ENCODE data around the gene BCOR.
A peak's percentile ranks its signal among the peaks of the same experiment; 100 is the strongest.

Gene BCOR

DNA sequence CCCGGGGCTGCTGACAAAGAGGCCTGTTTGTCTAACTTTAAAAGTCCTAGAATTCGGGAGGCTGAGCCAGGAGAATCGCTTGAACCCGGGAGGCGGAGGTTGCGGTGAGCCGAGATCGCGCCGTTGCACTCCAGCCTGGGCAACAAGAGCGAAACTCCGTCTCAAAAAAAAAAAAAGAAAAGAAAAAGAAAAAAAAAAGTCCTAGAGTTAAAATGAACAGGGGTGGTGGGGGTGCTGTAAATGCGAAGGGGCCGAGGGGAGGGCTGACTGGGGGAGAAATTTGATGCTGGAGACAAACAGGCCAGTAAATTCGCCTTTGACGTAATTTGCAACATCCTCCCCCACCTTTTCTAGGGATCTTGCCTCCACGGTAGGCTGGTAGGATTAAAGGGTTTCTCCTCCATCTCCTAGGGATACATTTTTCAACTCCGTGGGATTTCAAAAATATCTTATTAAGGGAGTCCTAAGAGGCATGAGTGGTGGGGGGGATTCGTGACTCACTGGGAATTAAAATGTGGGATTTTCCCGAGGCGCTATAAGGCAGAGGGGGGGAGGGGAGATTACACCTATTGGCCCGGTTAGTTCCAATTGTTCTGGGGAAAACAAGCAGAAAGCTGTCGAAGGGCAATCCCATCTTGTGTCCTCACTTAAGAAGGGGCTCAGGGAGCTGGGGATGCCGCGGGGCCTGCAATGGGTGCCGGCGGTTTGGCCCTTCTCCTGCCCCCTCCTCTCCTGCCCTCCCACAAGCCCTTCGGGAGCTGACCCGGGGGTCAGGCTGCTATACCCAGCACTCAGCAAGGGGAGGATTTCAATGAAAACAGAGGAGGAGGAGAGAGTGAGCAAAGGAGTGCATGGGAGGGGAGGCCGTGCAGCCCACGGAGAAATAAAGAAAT lies 3.0 kb upstream of the BCOR start:
- Histone ChIP-seq H3K36me3 (ENCODE audit: control insufficient read depth, insufficient read depth, low read length) (no peaks in the 10 kb centered on the region), H3K4me3 (ENCODE audit: low read length) (no peak overlapping the region), H3K9me3 (ENCODE audit: control insufficient read depth, low read length) (no peaks in the 10 kb centered on the region), H3K9ac (ENCODE audit: low read length) (no peak overlapping the region), H3K4me1 (ENCODE audit: control insufficient read depth, insufficient read depth, low read length) (peaks cover 8% of the 10 kb centered on the region), H3K27me3 (ENCODE audit: control insufficient read depth, insufficient read depth, low read length) (no peaks in the 10 kb centered on the region)

DNA sequence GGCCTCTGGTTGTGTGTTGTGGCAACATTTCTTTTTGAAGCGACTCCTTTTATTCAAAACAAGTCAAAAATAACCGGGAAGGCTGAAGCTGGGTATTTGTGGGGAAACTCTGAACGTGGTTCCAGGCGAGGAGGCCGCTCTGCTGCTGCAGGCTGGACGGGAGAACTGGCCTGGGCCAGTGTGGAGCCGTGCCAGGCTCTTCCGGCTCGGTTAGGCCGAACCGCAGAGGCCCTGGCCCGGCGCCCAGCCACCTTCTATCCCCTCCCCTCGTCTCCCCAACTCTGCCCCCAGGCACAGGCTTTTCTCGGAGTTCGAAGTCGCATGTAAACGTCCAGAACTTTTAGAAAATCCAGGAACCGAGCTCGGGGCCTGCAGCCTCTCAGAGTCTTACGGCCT lies 2.4 kb upstream of the BCOR start:
- Histone ChIP-seq H3K36me3 (ENCODE audit: control insufficient read depth, insufficient read depth, low read length) (no peaks in the 10 kb centered on the region), H3K4me3 (ENCODE audit: low read length) (no peak overlapping the region), H3K27me3 (ENCODE audit: control insufficient read depth, insufficient read depth, low read length) (no peaks in the 10 kb centered on the region), H3K9me3 (ENCODE audit: control insufficient read depth, low read length) (no peaks in the 10 kb centered on the region), H3K4me1 (ENCODE audit: control insufficient read depth, insufficient read depth, low read length) (peaks cover 8% of the 10 kb centered on the region), H3K9ac (ENCODE audit: low read length) (no peak overlapping the region)

DNA sequence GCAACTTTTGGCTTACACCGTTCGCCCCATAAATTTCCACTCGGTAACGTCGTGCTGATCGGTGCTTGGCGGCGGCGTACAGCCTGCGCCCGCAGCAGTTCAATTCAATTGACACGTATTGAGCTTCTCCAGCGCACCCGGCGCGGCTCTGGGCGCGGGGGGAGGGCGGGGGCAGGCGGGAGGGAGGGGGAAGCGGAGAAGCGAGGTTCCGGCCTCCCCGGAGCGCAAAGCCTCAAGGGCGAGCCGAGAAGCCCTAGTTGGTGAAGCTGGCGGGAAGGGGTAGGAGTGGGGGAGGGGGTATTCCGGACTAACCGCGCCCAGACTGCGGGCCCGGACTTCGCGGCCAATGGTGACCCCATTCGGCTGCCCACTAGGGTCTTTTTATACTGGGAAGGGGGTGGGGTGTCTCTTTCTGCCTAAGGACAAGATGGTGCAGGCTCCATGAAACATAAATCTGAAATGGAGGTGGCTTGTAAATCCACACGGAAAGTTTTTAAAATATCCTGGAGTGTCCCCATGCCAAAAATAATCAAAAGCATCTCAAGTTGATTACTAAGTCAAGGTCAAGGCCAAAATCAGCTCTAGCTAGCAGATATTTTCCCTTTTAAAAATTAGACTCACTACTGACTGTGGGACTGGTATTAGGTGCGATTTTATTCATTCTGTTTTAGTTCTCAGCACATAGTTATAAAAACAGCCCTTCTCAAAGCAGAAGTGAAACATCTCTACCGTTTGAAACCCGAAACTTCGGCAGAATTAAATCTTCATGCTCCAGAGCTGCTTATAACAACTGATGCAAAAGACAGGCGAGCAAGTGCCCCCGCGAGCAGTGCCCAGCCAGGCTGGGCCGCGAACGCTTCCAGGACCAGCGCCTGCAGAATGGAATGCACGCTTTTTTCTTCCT lies 1.5 kb upstream of the BCOR start:
- no peak overlapping the region for H3K4me3 ChIP-seq (ENCODE audit: low read length)
- H3K9me3 ChIP-seq (ENCODE audit: control insufficient read depth, low read length) = no peaks in the 10 kb centered on the region
- no peaks in the 10 kb centered on the region for H3K27me3 ChIP-seq (ENCODE audit: control insufficient read depth, insufficient read depth, low read length)
- H3K9ac ChIP-seq (ENCODE audit: low read length) = peak overlapping the region; percentile 53
- H3K36me3 ChIP-seq (ENCODE audit: control insufficient read depth, insufficient read depth, low read length) = no peaks in the 10 kb centered on the region
- peaks cover 8% of the 10 kb centered on the region for H3K4me1 ChIP-seq (ENCODE audit: control insufficient read depth, insufficient read depth, low read length)

DNA sequence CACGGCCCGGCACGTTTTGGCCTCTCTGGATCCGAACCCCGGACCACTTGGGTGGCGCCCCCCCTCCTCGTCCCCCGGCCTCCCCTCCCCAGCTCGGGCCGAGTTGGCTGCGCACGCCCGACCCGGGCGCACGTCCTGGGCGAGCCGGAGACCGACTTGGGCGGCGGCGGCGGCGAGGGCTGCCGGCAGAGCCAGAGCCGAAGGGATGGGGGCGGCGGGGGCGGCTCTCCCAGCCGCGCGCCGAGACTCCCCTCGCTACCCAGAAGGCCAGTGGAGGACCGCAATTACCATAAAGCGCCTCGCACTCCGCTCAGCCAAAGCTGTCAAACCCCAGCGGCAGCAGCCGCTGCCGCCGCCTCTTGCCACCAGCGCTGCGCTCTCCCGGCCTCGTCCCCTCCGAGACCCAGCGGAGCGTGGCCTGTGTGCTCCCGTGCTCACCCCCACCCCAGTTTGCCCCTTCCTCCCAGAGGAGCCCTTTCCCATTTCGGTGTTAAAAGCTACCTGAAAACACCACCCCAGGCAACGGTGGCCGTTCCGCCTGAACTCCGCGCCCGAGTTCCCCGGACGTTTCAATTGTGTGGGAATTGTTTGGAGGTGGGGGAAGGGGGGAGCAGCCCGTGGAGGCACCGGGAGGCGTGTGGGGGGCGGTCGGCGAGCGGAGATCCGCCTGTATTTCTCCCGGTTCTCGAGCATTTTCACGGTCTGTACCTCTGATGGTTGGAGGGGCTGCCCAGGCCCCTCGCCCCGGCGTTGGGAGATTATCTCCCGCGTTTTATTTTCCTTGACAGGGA lies 701 bp upstream of the BCOR start:
- Histone ChIP-seq H3K9me3 (ENCODE audit: control insufficient read depth, low read length) (no peaks in the 10 kb centered on the region), H3K4me3 (ENCODE audit: low read length) (no peak overlapping the region), H3K27me3 (ENCODE audit: control insufficient read depth, insufficient read depth, low read length) (no peaks in the 10 kb centered on the region), H3K4me1 (ENCODE audit: control insufficient read depth, insufficient read depth, low read length) (peaks cover 14% of the 10 kb centered on the region), H3K9ac (ENCODE audit: low read length) (peak overlapping the region; percentile 53), H3K36me3 (ENCODE audit: control insufficient read depth, insufficient read depth, low read length) (no peaks in the 10 kb centered on the region)

DNA sequence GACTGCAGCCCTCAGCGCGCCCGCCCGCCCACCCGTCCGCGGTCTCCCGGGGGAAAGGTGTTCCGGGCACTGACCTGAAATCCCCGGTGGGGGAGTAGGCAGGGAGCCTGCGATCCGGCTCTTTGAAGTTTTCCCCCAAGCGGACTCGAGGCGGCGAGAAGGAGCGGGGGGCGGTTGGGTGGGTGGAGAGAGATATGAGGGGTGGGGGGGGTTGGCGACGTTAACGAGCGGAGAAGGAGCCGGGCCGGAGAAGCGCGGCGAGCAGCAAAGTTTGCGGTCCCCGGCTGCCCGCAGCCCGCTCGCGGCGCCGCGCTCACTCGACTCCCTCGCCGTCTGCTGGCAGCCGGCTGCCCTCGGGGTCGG lies 636 bp downstream of the BCOR start:
- Histone ChIP-seq H3K9ac (ENCODE audit: low read length) (no peak overlapping the region), H3K4me3 (ENCODE audit: low read length) (no peak overlapping the region), H3K27me3 (ENCODE audit: control insufficient read depth, insufficient read depth, low read length) (no peaks in the 10 kb centered on the region), H3K9me3 (ENCODE audit: control insufficient read depth, low read length) (no peaks in the 10 kb centered on the region), H3K36me3 (ENCODE audit: control insufficient read depth, insufficient read depth, low read length) (no peaks in the 10 kb centered on the region), H3K4me1 (ENCODE audit: control insufficient read depth, insufficient read depth, low read length) (peaks cover 18% of the 10 kb centered on the region)

DNA sequence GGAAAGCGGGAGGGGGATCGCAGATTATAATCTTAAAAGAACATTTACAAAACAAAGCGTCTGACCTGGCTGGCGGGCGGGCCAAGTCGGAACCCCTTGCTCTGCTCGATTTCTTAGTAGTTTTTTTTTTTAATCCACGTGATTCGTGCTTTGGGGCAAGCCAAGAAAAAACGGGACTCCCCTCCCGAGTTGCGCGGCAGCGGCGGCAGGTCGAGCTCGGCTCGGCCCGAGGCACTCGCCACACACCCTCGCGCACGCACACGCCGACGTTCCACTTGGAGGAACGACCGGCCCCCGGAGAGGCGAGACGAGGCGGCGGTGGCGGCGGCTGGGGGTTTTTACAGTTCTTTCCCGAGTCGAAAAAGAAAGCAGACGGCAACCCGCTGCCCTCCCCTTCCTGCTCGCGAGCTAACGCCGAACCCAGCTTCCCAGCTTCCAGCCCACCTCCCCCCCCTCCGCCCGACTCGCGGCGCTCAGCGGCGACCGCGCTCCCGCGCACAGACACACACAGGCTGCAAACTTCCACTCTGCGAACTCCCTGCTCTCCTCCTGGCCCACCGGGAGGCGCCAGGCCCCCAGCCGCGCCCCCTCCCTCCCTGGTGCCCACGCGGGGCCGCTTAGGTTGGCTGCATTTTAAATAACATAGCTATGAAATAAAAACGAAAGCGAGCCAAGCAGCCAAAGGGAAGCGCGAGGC lies 1.2 kb downstream of the BCOR start:
- Histone ChIP-seq H3K4me1 (ENCODE audit: control insufficient read depth, insufficient read depth, low read length) (peaks cover 19% of the 10 kb centered on the region), H3K4me3 (ENCODE audit: low read length) (peak overlapping the region; percentile 19), H3K9me3 (ENCODE audit: control insufficient read depth, low read length) (no peaks in the 10 kb centered on the region), H3K36me3 (ENCODE audit: control insufficient read depth, insufficient read depth, low read length) (no peaks in the 10 kb centered on the region), H3K27me3 (ENCODE audit: control insufficient read depth, insufficient read depth, low read length) (no peaks in the 10 kb centered on the region), H3K9ac (ENCODE audit: low read length) (peak overlapping the region; percentile 61)

DNA sequence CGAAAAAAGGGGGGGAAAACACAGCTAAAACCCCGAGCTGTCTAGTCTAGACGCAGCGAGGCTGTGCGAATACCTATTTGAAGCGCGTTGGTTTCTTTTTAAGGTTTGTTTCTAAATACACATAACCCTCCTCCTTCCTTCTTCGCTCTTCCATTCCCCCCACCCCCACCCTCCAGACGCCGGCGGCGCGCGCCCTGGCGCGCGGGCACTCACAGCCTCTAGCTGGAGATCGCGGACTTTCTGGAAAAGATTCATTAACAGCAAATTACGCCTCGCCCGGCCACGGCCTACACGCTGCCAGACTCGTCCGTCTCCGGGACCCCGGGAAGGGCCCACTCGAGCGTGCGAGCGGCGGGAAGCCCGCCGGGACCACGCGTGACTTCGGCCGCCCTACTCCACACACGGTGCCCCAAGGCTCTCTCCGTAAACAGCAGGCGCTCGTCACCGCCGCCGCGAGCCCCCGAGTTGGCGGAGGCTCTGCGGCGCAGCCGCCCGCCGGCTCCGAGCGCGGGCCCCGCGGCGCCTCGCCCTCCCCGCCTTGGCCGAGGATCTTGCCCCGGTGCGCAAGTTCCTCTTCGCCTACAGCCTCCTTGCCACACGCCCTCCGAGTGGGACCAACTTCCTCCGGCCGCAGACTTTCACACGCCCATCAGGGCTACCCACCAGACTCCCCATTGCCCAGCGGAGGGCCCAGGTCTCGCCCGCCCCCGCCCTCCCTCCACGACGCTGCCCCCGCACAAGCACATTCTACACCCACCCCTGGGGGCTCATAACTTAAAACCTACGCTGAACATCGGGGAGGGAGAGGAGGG lies 2.0 kb downstream of the BCOR start:
- no peaks in the 10 kb centered on the region for H3K36me3 ChIP-seq (ENCODE audit: control insufficient read depth, insufficient read depth, low read length)
- H3K9ac ChIP-seq (ENCODE audit: low read length) = peak overlapping the region; percentile 61
- H3K4me1 ChIP-seq (ENCODE audit: control insufficient read depth, insufficient read depth, low read length) = peaks cover 26% of the 10 kb centered on the region
- no peaks in the 10 kb centered on the region for H3K9me3 ChIP-seq (ENCODE audit: control insufficient read depth, low read length)
- peak overlapping the region; percentile 71 for H3K4me3 ChIP-seq (ENCODE audit: low read length)
- no peaks in the 10 kb centered on the region for H3K27me3 ChIP-seq (ENCODE audit: control insufficient read depth, insufficient read depth, low read length)

DNA sequence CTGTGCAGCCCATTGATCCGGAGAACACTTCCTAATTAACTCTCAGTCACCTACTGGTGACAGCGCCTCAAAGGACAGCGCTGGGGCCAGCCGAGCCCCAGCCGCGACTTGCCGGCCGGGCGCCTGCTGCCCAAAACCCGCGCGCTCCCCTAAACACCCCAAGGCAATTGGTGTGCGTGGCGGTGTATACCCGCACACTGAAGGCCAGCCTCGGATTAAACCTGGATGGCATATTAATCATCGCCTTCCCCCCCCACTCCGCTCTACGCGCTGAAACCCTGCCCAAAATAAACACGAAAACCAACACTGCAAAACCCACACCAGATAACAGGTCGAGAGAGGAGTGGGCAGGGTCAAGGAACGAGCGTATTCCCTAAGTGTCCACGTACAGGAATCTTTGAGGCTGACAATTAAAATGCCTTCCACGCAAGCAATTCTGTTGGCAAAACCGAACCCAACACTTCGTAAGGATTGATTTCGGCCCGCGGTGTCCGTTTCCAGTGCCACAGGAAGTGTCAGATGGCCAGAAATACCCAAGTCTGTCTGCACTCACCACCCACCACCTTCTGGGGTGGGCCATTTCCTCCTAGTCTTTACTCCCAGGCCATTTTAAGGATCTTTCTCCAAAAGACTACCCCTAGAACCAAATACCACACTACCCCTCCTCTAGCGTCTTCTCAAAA lies 2.7 kb downstream of the BCOR start:
- peaks cover 25% of the 10 kb centered on the region for H3K4me1 ChIP-seq (ENCODE audit: control insufficient read depth, insufficient read depth, low read length)
- no peaks in the 10 kb centered on the region for H3K27me3 ChIP-seq (ENCODE audit: control insufficient read depth, insufficient read depth, low read length)
- no peaks in the 10 kb centered on the region for H3K9me3 ChIP-seq (ENCODE audit: control insufficient read depth, low read length)
- H3K36me3 ChIP-seq (ENCODE audit: control insufficient read depth, insufficient read depth, low read length) = no peaks in the 10 kb centered on the region
- H3K9ac ChIP-seq (ENCODE audit: low read length) = peak overlapping the region; percentile 61
- peak overlapping the region; percentile 71 for H3K4me3 ChIP-seq (ENCODE audit: low read length)

DNA sequence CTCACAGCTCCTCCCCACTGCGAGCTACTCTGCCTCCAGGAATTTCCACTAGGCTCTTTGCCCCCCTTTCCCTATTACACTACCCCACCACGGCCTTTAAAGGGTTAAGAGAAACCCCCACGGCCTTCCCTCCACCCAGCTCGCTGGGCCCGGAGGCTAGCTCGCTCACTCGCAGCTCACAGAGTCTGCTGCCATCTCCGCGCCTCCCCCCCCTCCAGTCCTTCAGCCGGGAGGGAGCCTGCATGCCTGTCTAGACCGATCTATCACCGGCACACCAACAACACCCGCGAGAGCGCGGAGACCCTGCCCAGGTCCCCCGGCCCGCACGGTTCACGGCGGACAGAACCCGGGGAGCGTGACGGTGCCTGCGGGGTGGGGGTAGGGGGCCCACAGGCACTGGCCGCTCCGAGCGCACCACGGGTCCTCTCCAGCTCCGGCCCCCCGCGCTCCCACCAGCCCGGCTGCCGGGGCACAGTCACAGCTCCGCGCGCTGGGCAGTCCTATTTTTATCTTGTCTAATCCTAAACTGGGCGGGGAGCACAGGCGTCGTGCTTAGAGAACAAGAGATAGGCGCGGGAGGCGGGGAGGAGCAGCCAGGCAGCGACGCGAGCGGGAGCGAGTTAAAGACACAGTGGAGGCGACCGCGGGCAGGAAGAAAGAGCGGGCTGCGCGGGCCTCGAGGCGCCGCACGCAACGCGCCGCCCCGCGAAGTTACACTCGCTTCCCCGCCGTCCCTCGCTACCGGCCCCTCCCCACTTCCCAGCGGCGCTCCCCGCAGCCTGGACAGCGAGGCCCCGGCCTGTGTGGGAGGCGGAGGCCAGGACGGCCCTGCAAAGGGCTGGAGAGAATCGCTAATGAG lies 3.5 kb downstream of the BCOR start:
- H3K4me1 ChIP-seq (ENCODE audit: control insufficient read depth, insufficient read depth, low read length) = peaks cover 25% of the 10 kb centered on the region
- no peaks in the 10 kb centered on the region for H3K36me3 ChIP-seq (ENCODE audit: control insufficient read depth, insufficient read depth, low read length)
- no peaks in the 10 kb centered on the region for H3K27me3 ChIP-seq (ENCODE audit: control insufficient read depth, insufficient read depth, low read length)
- peak overlapping the region; percentile 71 for H3K4me3 ChIP-seq (ENCODE audit: low read length)
- no peak overlapping the region for H3K9ac ChIP-seq (ENCODE audit: low read length)
- no peaks in the 10 kb centered on the region for H3K9me3 ChIP-seq (ENCODE audit: control insufficient read depth, low read length)

DNA sequence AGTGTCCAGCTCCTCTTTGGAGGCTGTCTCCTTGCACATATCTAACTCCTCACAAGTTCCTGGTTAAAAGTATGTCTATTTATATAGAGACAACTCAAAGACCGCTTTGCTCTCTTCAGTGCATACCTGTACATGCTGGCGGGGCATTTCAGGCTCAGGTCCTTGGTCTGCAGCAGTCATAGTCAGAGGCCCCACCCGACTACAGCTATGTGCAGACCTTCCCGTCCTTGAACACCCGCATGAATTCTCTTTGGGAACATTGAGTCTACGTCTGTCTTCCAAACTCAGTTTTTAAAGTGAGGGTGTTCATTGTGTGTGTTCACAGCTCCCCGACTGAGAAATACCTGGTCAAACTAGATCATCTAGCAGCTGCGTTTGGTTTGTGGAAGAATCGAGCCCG lies 4.2 kb downstream of the BCOR start:
- Histone ChIP-seq H3K4me3 (ENCODE audit: low read length) (no peak overlapping the region), H3K9me3 (ENCODE audit: control insufficient read depth, low read length) (no peaks in the 10 kb centered on the region), H3K27me3 (ENCODE audit: control insufficient read depth, insufficient read depth, low read length) (no peaks in the 10 kb centered on the region)

More for the DNA sequence above, 4.2 kb downstream of the BCOR start:
- no peak overlapping the region for H3K9ac ChIP-seq (ENCODE audit: low read length)
- peaks cover 30% of the 10 kb centered on the region for H3K4me1 ChIP-seq (ENCODE audit: control insufficient read depth, insufficient read depth, low read length)
- no peaks in the 10 kb centered on the region for H3K36me3 ChIP-seq (ENCODE audit: control insufficient read depth, insufficient read depth, low read length)
